Measurements from ENCODE around the gene REV3L. TPM values are rescaled to one million over a fixed set of nuclear protein-coding genes. Genes with fewer than 3 reads are reported as not detected.
"Not testable (repeated sequence)": the region's sequence is repeated elsewhere in the genome, so short reads cannot be mapped to it uniquely, and the experiment has no call there.

The REV3L gene
- total RNA-seq, 1 donor from 2014 or later, result 93.3 TPM

GRCh38 chr6:111377558-111378120 lies 105.4 kb downstream of the REV3L start:
- no peak for DNase-seq

GRCh38 chr6:111367393-111368088 lies 115.5 kb downstream of the REV3L start:
- DNase-seq, result peak; percentile 10

GRCh38 chr6:111361648-111362047 lies 121.4 kb downstream of the REV3L start:
- DNase-seq, result peak; percentile 60

DNA sequence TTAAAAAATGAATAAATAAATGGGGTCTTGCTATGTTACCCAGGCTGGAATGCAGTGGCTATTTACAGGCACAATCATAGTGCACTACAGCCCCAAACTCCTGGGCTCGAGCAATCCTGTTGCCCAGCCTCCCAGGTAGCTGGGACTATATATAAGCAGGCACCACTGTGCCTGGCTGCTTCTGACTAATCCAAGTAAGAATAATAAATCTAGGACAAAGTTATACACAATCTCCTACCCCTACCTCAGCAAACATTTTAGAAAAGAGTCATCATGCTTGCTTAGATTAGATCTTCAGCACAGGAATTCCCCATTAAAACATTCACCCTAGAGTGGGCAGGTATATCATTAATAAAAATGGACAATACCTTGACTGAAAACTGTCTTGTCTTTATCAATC lies 124.6 kb downstream of the REV3L start:
- no peak for DNase-seq

DNA sequence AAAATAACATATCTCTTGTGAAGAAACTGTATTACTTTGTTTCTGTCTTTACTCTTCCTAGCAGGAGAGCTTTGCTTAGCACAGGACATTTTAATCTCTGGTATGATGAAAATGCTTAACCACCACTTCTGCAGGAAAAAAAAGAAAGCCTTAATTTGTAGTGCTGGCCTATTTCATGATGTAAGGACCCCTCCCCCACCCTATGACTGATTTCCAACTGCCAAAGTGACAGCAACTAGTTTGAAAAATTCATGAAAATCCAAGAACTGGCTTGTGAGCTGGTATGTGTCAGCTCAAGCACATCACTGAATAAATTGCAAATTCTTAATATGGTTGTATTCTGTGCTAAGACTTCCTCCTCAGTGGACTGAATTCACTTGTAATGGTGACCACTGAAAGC lies 125.3 kb downstream of the REV3L start:
- no peak for DNase-seq

- DNase-seq, result no peak
Observed at GRCh38 chr6:111356551-111356950, 126.5 kb downstream of the REV3L start.

GRCh38 chr6:111354758-111355555 lies 128.1 kb downstream of the REV3L start:
- no peak for DNase-seq

GRCh38 chr6:111353912-111354462 lies 129.0 kb downstream of the REV3L start:
- peak; percentile 40 for DNase-seq

DNA sequence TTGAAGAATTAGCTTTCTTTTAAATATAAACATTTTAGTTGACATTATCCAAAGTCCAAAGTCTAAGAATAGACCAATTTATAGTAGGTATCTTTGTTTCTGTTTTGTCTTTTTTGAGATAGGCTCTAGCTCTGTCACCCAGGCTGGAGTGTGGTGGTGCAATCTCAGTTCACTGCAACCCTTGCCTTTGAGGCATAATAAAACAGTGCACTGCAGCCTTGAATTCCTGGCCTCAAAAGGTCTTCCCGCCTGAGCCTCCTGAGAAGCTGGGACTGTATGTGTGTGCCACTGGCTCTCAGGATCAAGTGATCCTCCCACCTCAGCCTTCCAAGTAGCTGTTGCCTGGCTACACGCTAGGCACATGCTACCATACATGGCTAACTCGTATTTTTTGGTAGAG lies 135.4 kb downstream of the REV3L start:
- DNase-seq, result no peak

DNA sequence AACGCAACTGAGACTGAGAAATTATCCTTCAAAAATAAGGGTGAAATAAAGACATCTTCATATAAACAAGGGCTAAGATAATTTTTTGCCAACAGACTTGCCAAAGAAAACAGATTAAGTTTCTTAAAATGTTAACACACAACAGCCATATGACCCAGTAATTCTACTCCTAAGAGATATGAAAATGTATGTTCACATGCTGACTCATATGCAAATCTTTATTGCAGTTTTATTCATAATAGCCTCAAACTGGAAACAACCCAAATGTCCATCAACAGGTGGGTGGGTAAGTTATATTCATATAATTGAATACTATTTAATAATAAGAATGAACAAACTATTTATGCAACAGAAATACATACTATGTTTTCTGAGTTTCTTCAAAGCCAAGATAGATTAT lies 140.1 kb downstream of the REV3L start:
- no peak for DNase-seq

GRCh38 chr6:111339294-111339693 lies 143.7 kb downstream of the REV3L start:
- DNase-seq, result no peak

DNA sequence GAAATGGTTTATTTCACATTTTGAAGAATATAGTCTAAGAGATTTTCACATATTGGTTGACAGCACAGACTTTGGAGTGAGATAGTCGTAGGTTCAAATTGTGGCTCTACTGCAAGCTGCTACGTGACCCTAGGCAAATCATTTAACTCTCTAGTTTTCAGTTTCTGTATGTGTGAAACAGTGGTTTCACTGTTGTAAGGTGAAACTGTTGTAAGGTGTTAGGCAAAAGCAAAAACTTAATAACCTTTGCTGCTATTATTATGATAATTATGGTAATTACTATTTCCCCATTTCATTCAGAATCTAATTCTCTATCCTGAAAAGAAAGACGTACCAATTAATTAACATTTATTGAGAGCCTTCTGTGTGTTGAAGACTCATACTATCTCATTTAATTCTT lies 144.2 kb downstream of the REV3L start:
- no peak for DNase-seq

DNA sequence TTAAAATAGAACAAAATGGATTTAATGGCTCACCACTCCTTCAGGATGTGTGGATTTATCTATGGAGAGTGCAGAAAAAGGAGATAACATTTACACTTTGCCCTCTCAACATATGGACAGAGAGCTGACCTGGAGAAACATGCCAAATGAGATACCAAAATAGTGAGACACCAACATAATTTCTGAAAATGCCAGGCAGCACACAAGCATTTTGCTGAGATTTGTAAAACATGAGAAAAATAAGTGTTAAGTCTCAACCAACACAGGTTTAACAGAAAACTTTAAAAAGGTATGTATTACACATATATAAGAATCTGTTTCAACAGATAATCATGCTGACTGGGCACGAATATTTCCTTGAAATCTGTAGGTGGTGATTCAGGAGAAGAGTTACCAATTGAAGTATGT lies 145.2 kb downstream of the REV3L start:
- no peak for DNase-seq

DNA sequence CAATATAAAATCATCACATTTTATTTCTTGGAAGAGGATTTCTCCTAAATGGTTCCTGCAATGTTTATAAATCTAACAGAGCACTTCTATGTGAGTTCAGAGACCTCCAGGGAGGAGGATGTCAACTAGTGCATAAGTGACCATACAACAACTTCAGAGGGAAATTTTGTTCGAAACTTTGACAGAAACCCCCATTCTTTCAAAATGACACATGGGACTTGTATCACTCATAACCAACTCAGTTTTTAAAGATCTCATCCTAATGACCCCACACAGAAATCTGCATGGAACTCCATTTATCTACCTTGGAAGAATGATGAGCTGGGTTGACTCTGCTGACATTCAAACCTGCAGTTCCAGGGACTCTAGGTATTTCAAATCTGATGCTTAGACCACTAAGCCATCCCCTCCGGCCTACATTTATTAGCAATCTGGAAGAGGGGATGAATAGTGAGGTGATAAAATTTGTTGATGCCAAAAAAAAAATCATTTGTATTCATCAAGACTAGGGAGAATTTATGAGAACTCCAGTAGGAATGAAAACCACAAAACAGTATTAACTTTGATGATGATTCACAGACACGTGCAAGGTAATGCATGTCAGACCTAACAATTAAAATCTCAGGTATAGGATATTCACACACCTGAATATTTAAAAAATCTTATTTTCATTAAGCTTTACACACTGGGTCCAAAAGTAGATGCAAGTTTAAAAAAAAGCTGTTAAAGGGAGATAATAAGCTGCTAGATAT lies 153.0 kb downstream of the REV3L start:
- DNase-seq, result no peak

DNA sequence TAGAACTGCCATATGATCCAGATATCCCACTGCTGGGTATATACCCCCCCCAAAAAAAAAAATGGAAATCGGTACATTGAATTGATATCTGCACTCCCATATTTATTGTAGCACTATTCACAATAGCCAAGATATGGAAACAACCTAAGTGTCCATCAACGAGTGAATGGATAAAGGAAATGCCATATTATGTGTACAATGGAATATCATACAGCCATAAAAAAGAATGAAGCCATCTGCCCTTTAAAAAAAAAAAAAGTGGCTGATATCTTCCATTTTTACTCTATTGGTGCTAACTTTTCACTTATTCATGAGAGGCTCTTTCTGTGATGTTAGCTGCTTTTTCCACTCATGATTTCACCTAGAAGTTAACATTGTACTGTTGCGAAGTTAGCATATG lies 156.5 kb downstream of the REV3L start:
- DNase-seq, result no peak

DNA sequence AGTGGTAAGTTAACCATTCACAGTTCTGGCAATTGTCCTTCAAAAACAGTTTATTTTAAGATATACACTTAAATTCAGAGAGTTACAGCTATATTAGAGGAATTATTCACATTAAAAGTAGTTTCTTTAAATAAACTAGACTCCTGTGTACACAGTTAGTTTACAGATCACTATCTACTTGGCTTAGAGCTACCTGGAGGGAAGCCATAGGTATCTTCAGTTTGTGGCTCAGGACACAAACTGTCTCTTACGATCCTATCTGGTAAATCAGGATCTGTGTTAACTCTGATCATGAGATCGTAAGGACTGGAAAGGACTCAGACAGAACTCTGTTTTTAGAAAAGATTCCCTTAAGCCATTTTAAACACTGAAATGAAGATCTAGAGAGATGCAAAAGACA lies 160.9 kb downstream of the REV3L start:
- no peak for DNase-seq

DNA sequence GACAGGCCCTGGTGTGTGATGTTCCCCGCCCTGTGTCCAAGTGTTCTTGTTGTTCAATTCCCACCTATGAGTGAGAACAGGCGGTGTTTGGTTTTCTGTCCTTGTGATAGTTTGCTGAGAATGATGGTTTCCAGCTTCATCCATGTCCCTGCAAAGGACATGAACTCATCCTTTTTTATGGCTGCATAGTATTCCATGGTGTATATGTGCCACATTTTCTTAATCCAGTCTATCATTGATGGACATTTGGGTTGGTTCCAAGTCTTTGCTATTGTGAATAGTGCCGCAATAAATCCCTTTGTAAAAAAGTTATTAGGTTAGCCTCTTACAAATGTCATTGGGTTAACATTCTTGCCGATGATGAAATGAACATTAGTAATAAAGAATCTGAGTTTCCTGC lies 175.1 kb downstream of the REV3L start:
- DNase-seq, result not testable (repeated sequence)

GRCh38 chr6:111307275-111307858 lies 175.7 kb downstream of the REV3L start:
- DNase-seq, result no peak

DNA sequence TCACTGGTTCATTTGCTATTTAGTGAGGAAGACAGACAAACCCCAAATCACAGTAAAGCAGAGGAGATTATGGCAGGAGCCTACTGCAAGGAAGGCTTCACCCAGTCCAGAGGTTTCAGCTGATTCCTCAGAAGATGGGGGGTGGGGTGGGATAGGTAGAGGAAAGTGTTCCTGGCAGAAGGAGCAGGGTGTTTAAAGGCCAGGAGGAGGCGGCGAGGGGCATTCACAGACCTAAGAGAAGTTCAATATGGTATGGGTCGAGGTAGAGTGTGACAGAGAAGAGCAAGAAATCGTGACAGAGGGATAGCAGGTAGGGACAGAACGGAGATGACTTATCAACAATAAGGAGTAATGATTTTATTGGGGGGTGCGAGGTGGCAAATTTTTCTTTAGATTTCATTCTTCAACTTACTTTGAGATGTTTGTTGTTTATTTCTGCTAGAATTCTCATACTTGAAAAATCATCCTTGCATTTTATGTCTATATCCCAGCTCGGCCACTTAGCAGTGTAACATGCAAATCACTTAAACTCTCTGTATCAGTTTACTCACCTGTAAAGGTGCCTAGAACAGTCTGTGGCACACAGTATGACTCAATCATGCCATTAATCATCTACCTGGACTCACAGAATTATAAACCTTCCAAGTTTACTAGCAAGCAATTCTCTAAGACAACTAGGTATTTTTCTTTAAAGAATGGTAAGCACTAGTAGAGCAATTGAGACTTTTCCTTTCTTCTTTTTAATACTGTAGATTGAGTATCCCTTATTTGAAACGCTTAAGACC lies 176.7 kb downstream of the REV3L start:
- no peak for DNase-seq

DNA sequence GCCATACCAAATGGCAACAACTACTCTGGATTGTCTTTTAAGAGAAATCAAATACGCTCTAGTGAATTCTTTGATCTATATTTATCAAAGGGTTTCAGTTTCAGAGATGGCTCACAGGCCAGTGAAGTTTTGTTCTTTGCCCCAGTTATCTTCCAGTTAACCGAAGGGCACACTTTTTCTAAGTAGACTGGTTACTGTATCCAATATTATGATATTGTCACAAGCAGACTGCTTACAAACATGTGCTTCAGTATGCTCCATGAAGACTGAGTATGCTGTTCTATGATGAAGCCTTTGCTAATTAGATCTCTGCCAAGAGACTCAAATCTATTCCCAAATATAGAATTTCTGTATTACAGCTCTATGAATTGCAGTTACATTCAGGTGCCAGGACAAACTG lies 181.1 kb downstream of the REV3L start:
- DNase-seq, result no peak
